UCSD-AML1 (cell line): ENCODE data around the gene ARHGEF40.
A peak's percentile ranks its signal among the peaks of the same experiment; 100 is the strongest.

Experiments used
- DNase-seq: peaks from one replicate; lab custom pipeline; 2025; ENCODE audit not compliant: unreplicated experiment; lab: John Stamatoyannopoulos, UW

ARHGEF40 gene

DNA sequence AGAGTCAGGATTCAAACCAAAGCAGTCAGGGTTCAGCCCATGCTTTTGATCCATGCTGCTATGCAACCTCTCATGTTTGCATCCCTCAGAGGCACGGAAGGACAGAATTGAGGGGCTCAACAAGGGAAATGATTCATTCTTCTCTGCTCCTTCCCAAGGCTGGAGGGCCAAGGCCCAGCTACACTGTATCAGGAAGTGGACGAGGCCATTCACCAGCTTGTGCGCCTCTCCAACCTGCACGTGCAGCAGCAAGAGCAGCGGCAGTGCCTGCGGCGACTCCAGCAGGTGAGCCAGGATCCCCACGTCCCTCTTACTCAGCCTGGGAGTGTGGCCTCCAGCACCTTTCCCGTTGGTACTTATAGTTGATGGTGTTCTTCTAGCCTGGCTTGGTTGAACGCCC is 8.6 kb downstream of the ARHGEF40 start:
- no peak for DNase-seq

DNA sequence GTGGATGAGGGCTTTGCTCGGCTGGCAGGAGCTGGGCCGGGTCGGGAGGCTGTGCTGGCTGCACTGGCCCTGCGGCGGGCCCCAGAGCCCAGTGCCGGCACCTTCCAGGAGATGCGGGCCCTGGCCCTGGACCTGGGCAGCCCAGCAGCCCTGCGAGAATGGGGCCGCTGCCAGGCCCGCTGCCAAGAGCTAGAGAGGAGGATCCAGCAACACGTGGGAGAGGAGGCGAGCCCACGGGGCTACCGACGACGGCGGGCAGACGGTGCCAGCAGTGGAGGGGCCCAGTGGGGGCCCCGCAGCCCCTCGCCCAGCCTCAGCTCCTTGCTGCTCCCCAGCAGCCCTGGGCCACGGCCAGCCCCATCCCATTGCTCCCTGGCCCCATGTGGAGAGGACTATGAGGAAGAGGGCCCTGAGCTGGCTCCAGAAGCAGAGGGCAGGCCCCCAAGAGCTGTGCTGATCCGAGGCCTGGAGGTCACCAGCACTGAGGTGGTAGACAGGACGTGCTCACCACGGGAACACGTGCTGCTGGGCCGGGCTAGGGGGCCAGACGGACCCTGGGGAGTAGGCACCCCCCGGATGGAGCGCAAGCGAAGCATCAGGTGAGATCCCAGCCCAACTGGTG is 11.5 kb downstream of the ARHGEF40 start:
- no peak for DNase-seq

DNA sequence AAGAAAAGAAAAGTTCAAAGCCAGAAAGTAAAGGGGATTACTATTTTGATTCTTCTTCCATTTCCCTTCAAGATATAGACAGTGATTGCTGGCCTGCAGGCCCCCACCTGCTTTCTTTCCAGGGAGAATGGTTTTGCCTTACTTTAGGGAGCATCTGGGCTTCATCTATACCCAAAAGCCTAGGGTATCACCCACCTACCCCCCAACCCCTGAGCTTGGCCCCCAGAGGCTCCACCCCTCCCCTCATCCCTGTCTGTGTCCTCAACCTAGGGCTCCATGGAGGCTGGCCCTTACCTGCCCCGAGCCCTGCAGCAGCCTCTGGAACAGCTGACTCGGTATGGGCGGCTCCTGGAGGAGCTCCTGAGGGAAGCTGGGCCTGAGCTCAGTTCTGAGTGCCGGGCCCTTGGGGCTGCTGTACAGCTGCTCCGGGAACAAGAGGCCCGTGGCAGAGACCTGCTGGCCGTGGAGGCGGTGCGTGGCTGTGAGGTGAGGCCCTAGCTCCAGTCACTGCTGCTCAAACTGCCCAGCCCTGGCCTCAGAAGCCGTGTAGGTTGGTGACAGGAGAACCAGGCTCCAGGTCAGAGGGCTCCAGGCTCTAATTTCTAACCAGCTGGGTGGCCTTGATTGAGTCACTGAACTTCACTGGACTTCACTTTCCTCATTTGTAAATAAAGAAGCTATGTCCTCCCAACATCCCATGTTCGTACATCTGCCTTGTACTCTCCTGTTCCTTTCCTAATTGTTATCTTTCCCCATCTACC is 13.6 kb downstream of the ARHGEF40 start:
- DNase-seq, result no peak

DNA sequence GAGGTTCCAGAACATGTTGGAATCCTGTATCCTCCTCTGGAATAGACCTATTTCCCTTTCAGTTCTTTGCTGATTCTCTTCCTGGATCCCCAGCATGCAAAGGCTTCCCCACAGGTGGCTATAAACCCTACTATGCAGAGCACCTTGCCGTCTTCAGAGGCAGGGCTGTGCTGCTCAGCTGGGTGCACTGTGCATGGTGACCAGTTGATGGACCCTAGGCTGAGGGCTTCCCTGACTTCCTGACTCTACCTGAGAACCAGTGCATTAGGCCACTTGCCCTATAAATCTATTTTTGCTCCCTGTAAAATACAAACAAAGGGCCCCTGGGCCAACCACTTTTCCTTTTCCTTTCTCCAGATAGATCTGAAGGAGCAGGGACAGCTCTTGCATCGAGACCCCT is 14.3 kb downstream of the ARHGEF40 start:
- no peak for DNase-seq

DNA sequence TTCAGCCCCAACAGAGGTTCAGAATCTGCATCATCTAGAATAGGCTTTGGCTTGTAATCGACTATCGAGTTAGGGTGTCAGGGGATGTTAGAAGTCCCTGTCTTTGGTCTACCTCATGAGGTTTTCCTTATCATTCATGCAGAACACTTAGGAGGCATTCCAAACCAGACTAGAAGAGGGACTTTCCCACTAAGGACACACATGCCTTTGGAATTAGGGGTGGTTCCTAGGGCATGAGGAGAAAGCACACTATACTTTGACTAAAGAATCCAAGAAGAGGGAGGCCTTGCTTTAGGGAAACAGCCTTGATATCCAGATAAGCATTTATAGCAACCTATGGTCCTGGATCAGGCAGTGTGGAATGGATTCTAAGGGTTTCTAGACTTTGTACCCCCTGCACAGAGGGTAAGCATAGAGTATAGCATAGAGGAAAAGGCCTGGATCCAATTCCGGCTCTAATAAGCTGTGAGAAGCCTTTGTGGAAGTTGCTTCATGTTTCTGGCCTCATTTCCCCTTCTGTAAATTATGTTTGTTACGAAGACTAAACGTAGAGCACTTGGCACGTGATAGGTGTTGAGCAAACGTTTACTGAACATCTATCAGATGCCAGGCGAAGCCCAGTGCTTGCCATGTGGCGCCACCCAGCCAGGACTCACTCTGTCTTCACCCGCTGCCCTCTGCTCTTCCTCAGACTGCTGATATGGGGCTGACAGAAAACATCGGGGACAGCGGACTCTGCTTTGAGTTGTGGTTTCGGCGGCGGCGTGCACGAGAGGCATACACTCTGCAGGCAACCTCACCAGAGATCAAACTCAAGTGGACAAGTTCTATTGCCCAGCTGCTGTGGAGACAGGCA is 15.1 kb downstream of the ARHGEF40 start:
- DNase-seq, result no peak

DNA sequence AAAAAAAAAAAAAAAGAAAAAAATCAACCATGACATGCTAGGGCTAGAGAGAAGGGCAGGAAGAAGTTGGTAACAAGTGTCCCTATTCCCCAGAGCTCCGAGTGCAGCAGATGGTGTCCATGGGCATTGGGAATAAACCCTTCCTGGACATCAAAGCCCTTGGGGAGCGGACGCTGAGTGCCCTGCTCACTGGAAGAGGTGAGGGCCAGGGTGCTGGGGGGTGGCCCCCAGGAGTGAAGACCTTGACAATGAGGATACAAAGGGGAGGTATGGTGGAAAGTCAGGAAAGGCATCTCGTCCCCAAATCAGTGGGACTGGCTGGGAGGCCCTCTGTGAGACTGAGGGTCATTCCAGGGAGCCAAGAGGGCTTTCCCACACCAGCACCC is 16.8 kb downstream of the ARHGEF40 start:
- no peak for DNase-seq

DNA sequence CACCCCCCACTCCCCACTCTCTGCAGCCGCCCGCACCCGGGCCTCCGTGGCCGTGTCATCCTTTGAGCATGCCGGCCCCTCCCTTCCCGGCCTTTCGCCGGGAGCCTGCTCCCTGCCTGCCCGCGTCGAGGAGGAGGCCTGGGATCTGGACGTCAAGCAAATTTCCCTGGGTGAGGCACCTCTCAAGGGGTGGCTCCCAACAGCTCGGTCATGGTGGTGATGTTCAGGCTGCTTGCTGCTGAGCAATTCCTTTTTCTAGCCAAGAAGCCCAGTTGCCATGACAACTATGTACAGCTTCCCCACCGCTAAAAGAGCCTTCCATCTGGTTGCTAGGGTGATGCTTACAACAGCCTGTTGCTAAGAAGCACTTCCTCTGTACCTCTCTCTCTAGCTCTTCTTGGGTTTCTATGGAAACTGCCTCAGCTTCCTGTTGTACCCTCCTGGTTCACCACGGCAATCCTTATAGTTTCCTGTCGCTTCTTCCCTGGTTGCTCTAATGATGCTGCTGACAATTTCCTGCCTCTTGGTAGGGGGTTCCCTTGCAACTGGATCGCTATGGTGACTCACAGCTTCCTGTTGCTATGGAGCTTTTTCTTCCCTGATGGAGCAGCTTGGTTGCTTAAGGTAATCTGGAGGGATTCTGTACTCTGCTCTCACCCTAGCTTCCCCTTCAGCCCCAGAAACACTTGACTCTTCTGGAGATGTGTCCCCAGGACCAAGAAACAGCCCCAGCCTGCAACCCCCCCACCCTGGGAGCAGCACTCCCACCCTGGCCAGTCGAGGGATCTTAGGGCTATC is 17.4 kb downstream of the ARHGEF40 start:
- peak; percentile 40 for DNase-seq

DNA sequence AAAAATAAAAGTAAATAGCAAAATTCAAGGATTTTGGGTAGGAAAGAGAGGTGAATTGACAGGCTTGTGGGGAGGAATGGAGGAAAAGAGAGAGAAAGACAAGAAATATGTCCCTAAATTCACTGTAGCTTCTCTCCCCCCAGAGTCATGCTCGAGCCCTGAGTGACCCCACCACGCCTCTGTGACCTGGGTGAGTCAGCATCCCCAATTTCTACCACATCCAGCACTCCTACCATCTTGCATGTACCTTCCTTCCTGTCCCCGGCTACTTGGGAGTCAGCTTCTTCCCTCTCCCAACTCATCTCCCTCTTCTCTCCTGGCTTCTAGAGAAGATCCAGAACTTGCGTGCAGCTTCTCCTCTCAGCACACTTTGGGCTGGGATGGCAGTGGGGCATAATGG is 18.6 kb downstream of the ARHGEF40 start:
- DNase-seq, result no peak

DNA sequence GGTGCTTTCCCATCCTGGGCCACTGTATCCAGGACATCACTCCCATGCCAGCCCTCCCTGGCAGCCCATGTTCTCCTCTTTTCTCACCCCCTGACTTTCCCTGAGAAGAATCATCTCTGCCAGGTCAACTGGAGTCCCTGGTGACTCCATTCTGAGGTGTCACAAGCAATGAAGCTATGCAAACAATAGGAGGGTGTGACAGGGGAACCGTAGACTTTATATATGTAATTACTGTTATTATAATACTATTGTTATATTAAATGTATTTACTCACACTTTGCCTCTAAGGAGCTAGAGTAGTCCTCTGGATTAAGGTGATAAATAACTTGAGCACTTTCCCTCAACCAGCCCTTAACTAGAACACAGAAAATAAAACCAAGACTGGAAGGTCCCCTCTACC is 19.2 kb downstream of the ARHGEF40 start:
- no peak for DNase-seq

DNA sequence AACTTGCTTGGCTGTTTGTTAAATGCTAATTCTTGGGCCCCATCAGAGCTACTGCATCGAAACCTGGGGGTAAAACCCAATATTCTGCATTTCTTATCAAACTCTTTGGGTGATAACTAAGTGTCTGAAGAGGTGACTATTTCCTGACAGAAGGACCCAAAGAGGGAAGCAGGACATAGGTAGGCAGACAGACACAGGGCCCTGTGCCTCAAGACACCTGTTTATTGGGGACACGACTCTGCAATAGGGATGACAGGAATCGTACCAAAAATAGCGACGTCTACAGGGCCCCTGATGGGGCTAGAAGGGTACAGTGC is 19.7 kb downstream of the ARHGEF40 start:
- DNase-seq, result no peak

DNA sequence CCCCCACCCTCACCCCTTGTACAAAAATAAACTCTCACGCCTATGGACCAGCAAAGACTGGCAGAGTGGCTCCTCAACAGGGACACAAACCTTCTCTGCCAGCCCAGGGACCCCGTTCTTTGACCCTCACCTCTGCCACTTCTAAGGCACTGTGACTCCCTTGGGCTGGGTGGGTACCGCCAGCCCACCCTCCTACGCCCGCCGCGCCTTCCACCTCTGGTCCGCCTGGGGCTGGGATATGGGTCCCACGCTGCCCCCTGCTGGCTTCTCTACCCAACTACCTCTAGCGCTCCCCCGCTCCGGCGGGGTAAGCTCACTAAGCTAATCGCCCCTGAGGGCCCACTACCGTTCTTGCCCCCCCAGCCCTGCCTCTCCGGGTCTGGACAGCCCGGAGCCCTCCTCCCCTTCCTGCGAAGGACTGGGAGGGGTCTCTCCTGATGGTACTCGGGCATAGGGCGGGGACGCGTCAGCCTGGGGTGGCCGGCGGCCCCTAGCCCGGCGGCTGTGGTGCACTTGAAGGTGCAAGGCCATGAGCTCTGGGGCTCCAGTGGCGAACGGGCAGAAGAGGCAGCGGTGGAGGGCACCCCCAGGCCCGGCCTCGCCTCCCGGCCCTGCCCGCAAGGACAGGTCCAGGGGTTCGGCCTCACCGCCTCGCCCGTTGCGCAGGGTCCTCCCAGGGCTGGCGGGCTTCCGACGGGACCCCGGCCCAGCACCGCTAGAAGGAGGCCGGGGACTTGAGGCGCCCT is 20.3 kb downstream of the ARHGEF40 start:
- DNase-seq, result peak; percentile 30

DNA sequence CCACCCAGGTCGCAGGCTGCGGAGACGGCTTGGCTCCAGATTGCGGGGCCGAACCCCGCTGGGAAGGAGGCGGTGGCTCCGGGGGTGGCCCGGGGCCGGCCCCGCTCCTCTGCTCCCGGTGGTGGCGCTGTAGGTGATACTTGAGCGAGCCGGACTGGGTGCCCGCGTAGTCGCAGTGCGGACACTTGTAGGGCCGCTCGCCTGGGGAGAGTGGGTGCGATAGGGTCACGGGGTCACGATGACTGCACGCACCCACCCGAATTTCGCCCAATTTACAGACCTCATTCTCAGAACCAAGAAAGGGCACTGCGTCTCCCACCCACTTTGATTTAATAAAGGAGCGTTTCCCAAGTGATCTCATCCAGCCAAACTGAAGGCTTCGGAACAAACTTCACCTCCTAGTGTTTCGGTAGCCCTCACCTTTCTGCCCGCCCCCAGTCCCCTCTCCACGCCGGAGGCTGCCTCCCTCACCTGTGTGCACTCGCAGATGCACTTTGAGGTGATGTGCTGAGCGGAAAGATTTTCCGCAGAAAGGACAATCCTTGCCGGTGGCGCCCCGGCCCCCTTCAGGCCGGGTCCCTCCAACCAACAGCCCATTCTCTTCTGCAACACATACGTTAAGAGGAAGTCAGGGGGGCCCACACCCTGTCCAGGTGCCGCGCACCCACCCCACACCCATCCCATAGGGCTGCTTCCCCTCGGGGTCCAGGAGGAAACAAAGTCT is 21.0 kb downstream of the ARHGEF40 start:
- DNase-seq, result no peak

DNA sequence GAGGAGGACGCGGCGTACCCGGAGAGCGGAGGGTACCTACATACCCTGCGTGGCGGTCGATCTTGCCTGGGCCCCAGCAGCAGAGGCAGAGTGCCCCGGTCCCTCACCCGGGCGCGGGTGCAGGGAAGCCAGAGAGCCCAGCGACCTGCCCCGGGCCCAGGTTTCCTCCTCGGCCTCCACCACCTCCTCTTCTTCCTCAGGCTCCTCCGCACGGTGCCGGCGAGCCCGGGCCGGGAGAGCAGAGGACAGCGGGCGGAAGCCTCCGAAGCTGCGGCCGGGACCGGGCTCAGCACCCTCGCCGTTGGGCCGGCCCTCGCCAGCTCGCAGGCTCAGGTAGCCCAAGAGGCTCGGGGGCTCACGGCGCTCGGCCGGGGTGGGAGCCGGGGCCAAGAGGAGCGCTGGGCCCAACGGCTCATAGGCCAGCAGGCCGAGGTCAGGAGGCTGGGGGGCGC is 21.7 kb downstream of the ARHGEF40 start:
- DNase-seq, result no peak

DNA sequence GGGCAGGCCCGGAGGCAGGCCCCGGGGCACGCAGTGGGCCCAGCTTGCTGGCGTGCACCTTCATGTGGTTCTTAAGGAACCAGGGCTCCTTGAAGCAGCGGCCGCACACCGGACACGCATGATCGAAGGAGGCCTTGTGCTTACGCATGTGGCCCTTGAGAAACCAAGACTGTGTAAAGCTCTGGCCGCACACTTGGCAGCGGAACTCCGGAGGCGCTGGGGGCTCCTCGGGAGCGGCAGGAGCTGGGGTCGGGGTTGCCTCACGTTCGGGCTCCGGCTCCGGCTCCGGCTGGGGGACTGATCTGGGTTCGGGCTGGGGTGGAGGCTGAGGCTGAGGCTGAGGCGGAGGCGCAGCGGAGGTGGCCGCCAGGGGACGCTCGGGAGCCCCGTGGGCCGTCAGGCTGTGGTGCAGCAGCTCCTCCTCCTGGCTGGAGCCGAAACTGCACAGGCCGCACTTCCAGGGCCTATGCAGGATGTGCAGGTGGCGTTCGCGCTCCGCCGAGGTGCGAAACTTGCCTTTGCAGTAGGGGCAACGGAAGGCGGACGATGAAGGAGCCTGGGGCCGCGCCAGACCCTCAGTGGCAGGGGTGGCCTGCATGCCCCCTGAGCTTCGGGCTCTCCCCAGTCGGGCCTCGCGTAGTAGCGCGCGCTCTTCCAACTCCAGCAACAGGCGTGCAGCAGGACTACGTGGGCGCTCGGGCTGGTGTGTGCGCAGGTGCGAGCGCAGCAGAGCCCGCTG is 22.3 kb downstream of the ARHGEF40 start:
- peak; percentile 83 for DNase-seq

DNA sequence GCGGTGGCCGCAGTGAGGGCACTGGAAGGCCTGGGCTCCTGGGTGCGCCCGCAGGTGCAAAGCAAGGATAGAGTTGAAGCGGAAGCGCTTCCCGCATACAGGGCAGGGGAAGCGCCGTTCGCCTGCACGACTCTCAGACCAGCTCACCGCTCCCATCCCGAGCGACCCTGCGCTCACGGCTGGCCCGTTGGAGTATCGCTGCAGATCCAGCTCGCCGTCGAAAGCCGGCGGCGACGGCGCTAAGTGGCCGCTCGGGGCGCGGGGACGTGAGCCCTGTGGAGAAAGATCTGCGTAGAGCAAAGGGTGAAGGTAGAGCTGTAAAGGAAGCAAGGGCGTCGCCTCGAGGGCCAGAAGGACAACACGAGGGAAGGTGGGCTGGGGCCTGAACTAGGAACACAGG is 22.9 kb downstream of the ARHGEF40 start:
- no peak for DNase-seq

DNA sequence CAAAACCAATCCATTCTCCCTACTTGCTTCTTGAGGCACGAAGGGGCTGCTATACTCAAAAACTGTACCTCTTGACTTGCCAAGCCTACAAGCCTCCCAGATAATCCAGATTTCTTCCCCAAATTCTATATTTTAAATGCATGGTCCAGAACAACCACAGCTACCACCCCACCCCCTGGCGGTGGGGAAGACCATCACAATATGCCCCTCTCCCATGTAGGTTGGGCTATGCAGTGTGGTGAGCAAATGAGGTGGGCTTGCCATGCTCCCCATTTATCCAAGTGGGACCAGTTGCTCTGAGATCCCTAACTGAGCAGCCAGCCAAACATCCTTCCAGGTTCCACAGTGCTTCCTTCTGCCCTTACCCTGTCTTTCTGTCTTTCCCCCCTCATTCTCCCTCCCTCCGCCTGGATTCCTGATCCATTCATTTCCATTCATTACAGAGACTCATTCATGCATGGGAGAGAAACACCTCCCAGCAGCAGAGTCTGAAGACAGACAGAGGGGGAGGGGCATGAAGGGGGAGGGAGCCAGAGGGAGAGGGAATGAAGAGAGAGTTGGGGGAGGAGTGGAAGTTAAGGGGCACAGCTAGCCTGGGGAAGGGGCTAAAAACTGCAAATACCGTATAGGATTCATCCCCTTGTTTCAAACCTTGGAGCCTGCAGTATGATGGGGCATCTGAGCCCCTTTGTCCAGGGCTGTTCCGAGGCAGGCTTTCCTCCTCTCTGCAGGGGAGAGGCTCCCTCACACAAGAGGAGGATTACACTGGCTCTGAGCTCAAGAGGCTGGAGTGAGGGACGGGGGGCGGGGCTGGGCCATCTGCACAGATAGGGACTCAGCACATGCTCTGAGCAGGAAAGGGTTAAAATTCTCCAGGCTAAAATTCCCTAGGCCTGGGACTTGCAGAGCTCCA is 23.9 kb downstream of the ARHGEF40 start:
- no peak for DNase-seq

DNA sequence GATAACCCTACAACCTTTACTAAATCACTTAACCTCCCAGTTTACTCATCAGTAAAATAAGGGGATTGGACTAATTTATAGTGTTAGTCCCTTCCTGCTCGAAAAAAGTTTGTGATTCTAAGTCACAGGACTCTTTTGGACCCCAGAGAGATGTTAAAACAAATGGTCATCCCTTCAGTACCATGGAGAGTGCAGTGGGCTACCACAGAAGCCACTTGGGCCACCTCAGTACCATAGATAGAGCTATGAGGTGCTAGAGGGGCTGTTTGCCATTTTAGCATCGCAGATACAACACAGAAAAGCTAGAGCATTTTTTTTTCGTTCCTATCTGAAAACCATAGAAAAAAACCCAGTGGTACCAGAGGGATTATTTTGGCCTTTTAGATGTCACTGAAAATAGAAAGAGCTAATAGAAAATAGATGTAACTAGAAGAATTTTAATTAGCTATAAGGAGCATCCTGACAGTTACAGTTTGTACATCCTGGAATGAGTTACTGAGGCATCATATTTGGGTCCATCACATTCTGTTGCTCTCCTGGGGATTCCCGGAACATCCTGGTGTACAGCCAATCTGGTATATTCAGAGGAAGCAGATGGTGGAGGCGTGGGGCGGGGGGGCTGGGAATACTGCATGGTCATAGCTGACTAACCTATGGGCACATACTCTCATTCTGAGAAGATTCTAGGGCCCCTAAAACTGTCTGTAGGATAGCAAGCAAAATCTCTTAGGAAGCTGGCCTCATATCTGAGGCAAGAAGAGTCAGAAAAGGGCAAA is 25.5 kb downstream of the ARHGEF40 start:
- DNase-seq, result no peak
